GM19467 (cell line): ENCODE data around the gene NFASC.

Source experiments
- ATAC-seq: cut with Tn5 transposase; IDR thresholded peaks from one replicate; pipeline ENCODE4 v1.9.1; 2021; ENCODE audit warnings: mild to moderate bottlenecking, moderate library complexity; ENCODE audit not compliant: unreplicated experiment

The NFASC gene

GRCh38 chr1:205001162-205001561 lies 130.5 kb downstream of the NFASC start:
- no peak for ATAC-seq

GRCh38 chr1:205002705-205003104 lies 132.0 kb downstream of the NFASC start:
- no peak for ATAC-seq

GRCh38 chr1:205003358-205004131 lies 132.9 kb downstream of the NFASC start:
- ATAC-seq: no peak

- no peak for ATAC-seq
Observed at GRCh38 chr1:205004351-205004750, 133.7 kb downstream of the NFASC start.

- no peak for ATAC-seq
Observed at GRCh38 chr1:205008896-205009295, 138.2 kb downstream of the NFASC start.

GRCh38 chr1:205009670-205010069 lies 139.0 kb downstream of the NFASC start:
- no peak for ATAC-seq

- ATAC-seq: no peak
Observed at GRCh38 chr1:205012391-205013140, 141.9 kb downstream of the NFASC start.

GRCh38 chr1:205013683-205014367 lies 143.2 kb downstream of the NFASC start:
- no peak for ATAC-seq

GRCh38 chr1:205014783-205015182 lies 144.1 kb downstream of the NFASC start:
- no peak for ATAC-seq

- ATAC-seq: no peak
Observed at GRCh38 chr1:205015241-205015640, 144.6 kb downstream of the NFASC start.

- no peak for ATAC-seq
Observed at GRCh38 chr1:205016075-205016474, 145.4 kb downstream of the NFASC start.

GRCh38 chr1:205016584-205016983 lies 145.9 kb downstream of the NFASC start:
- no peak for ATAC-seq

- no peak for ATAC-seq
Observed at GRCh38 chr1:205017001-205017400, 146.3 kb downstream of the NFASC start.

- no peak for ATAC-seq
Observed at GRCh38 chr1:205017766-205018165, 147.1 kb downstream of the NFASC start.

- no peak for ATAC-seq
Observed at GRCh38 chr1:205018381-205018780, 147.7 kb downstream of the NFASC start.

- no peak for ATAC-seq
Observed at GRCh38 chr1:205020466-205020865, 149.8 kb downstream of the NFASC start.

- no peak for ATAC-seq
Observed at GRCh38 chr1:205024679-205025078, 154.0 kb downstream of the NFASC start.

GRCh38 chr1:205025239-205025638 lies 154.6 kb downstream of the NFASC start:
- ATAC-seq: no peak

- no peak for ATAC-seq
Observed at GRCh38 chr1:205026181-205026580, 155.5 kb downstream of the NFASC start.

- ATAC-seq: no peak
Observed at GRCh38 chr1:205028390-205028789, 157.7 kb downstream of the NFASC start.

- ATAC-seq: no peak
Observed at GRCh38 chr1:205028924-205029323, 158.3 kb downstream of the NFASC start.

GRCh38 chr1:205030241-205030640 lies 159.6 kb downstream of the NFASC start:
- no peak for ATAC-seq
